ENCODE results near the gene EIF2S3.
"Not testable (repeated sequence)": the region's sequence is repeated elsewhere in the genome, so short reads cannot be mapped to it uniquely, and the experiment has no call there.

Gene EIF2S3

GRCh38 chrX:24054182-24055042, at the start of gene EIF2S3:
Gene EIF2S3, plus strand, starts transcription at chrX:24054956. Its CDS starts 13 bp downstream, at chrX:24054969.
- peak; percentile 93 for DNase-seq (ENCODE audit: low spot score)

- no peak for DNase-seq (ENCODE audit: low spot score)
These were observed 49.7 kb upstream of the EIF2S3 start for GRCh38 chrX:24005028-24005427.

GRCh38 chrX:24005867-24006266, 48.9 kb upstream of the EIF2S3 start:
- no peak for DNase-seq (ENCODE audit: low spot score)

GRCh38 chrX:24012266-24012665, 42.5 kb upstream of the EIF2S3 start:
- DNase-seq (ENCODE audit: low spot score): no peak

- no peak for DNase-seq (ENCODE audit: low spot score)
These were observed 40.3 kb upstream of the EIF2S3 start for GRCh38 chrX:24014388-24015018.

GRCh38 chrX:24017674-24018073, 37.1 kb upstream of the EIF2S3 start:
- DNase-seq (ENCODE audit: low spot score): no peak

- DNase-seq (ENCODE audit: low spot score): no peak
These were observed 35.9 kb upstream of the EIF2S3 start for GRCh38 chrX:24018809-24019208.

- DNase-seq (ENCODE audit: low spot score): no peak
These were observed 35.3 kb upstream of the EIF2S3 start for GRCh38 chrX:24019448-24019847.

GRCh38 chrX:24020306-24020876, 34.4 kb upstream of the EIF2S3 start:
- DNase-seq (ENCODE audit: low spot score): no peak

- no peak for DNase-seq (ENCODE audit: low spot score)
These were observed 31.2 kb upstream of the EIF2S3 start for GRCh38 chrX:24023544-24023943.

- no peak for DNase-seq (ENCODE audit: low spot score)
These were observed 30.6 kb upstream of the EIF2S3 start for GRCh38 chrX:24023972-24024669.

GRCh38 chrX:24024819-24025740, 29.7 kb upstream of the EIF2S3 start:
- DNase-seq (ENCODE audit: low spot score): peak; percentile 86

GRCh38 chrX:24025741-24026403, 28.9 kb upstream of the EIF2S3 start:
- peak; percentile 21 for DNase-seq (ENCODE audit: low spot score)

- DNase-seq (ENCODE audit: low spot score): no peak
These were observed 28.3 kb upstream of the EIF2S3 start for GRCh38 chrX:24026432-24026831.

- no peak for DNase-seq (ENCODE audit: low spot score)
These were observed 27.7 kb upstream of the EIF2S3 start, which contains the start of gene KLHL15 for GRCh38 chrX:24027086-24027485. Gene KLHL15, minus strand, starts transcription at chrX:24027186. Its CDS starts 20,493 bp downstream, at chrX:24006693.

GRCh38 chrX:24027985-24028384, 26.8 kb upstream of the EIF2S3 start:
- DNase-seq (ENCODE audit: low spot score): no peak

GRCh38 chrX:24030597-24030996, 24.2 kb upstream of the EIF2S3 start:
- DNase-seq (ENCODE audit: low spot score): no peak

- no peak for DNase-seq (ENCODE audit: low spot score)
These were observed 20.3 kb upstream of the EIF2S3 start for GRCh38 chrX:24034485-24034884.

GRCh38 chrX:24037729-24038128, 17.0 kb upstream of the EIF2S3 start:
- DNase-seq (ENCODE audit: low spot score): no peak

GRCh38 chrX:24046060-24046459, 8.7 kb upstream of the EIF2S3 start:
- not testable (repeated sequence) for DNase-seq (ENCODE audit: low spot score)

GRCh38 chrX:24049643-24050042, 5.1 kb upstream of the EIF2S3 start:
- DNase-seq (ENCODE audit: low spot score): not testable (repeated sequence)
